ENCODE data around the gene CDH4. TPM values are rescaled to one million over a fixed set of nuclear protein-coding genes. Genes with fewer than 3 reads are reported as not detected.

The CDH4 gene
- total and polyA plus RNA-seq, 2 donors from 2014 or later: 1.1 TPM; not detected in 1

GRCh38 chr20:61628480-61628879, 376.4 kb downstream of the CDH4 start:
- DNase-seq (no peak), FAIRE-seq (no peak)
- no peaks in the 10 kb centered on the region for H3K27me3 ChIP-seq (ENCODE audit: control insufficient read depth, insufficient read depth, low read length)
- no peaks in the 10 kb centered on the region for H3K36me3 ChIP-seq (ENCODE audit: control insufficient read depth in 2 of 3, insufficient read depth in 3 of 3, low read length in 3 of 3)
- H3K27ac ChIP-seq (ENCODE audit: low read depth in 2 of 2, low read length in 2 of 2): no peak overlapping the region
- H3K9me3 ChIP-seq (ENCODE audit: control insufficient read depth in 2 of 3, insufficient read depth in 1 of 3, low read length in 3 of 3): no peaks in the 10 kb centered on the region
- no peak for TF ChIP-seq CTCF (IDR thresholded peaks at IDR 0.05; ENCODE audit: borderline replicate concordance, extremely low read depth, insufficient read depth)
- no peaks in the 10 kb centered on the region for H3K4me1 ChIP-seq (ENCODE audit: control insufficient read depth in 2 of 3, insufficient read depth in 2 of 3, low read depth in 1 of 3, low read length in 3 of 3)
- no peak overlapping the region for H3K4me3 ChIP-seq (ENCODE audit: low read length in 3 of 3)
- H3K9ac ChIP-seq (ENCODE audit: low read length in 3 of 3): no peak overlapping the region
- intact Hi-C loops (cut with DNase I): no loop called here

- no peaks in the 10 kb centered on the region for H3K27me3 ChIP-seq (ENCODE audit: control insufficient read depth, insufficient read depth, low read length)
- H3K36me3 ChIP-seq (ENCODE audit: control insufficient read depth in 2 of 3, insufficient read depth in 3 of 3, low read length in 3 of 3): no peaks in the 10 kb centered on the region
- H3K9ac ChIP-seq (ENCODE audit: low read length in 3 of 3): no peak overlapping the region
- DNase-seq: peak; percentile 40 to 69 (median 62)
- intact Hi-C loops (cut with DNase I): no loop called here
- no peak overlapping the region for H3K4me3 ChIP-seq (ENCODE audit: low read length in 3 of 3)
- H3K27ac ChIP-seq (ENCODE audit: low read depth in 2 of 2, low read length in 2 of 2): no peak overlapping the region
- FAIRE-seq: no peak
- H3K4me1 ChIP-seq (ENCODE audit: control insufficient read depth in 2 of 3, insufficient read depth in 2 of 3, low read depth in 1 of 3, low read length in 3 of 3): no peaks in the 10 kb centered on the region
- H3K9me3 ChIP-seq (ENCODE audit: control insufficient read depth in 2 of 3, insufficient read depth in 1 of 3, low read length in 3 of 3): no peaks in the 10 kb centered on the region
- no peak for TF ChIP-seq CTCF (IDR thresholded peaks at IDR 0.05; ENCODE audit: borderline replicate concordance, extremely low read depth, insufficient read depth)
Observed at GRCh38 chr20:61628901-61629601, 377.0 kb downstream of the CDH4 start.

- Histone ChIP-seq H3K27ac (ENCODE audit: low read depth in 2 of 2, low read length in 2 of 2) (no peak overlapping the region), H3K9me3 (ENCODE audit: control insufficient read depth in 2 of 3, insufficient read depth in 1 of 3, low read length in 3 of 3) (no peaks in the 10 kb centered on the region), H3K9ac (ENCODE audit: low read length in 3 of 3) (no peak overlapping the region), H3K36me3 (ENCODE audit: control insufficient read depth in 2 of 3, insufficient read depth in 3 of 3, low read length in 3 of 3) (no peaks in the 10 kb centered on the region), H3K4me1 (ENCODE audit: control insufficient read depth in 2 of 3, insufficient read depth in 2 of 3, low read depth in 1 of 3, low read length in 3 of 3) (no peaks in the 10 kb centered on the region), H3K4me3 (ENCODE audit: low read length in 3 of 3) (no peak overlapping the region), H3K27me3 (ENCODE audit: control insufficient read depth, insufficient read depth, low read length) (no peaks in the 10 kb centered on the region)
- no peak for TF ChIP-seq CTCF (IDR thresholded peaks at IDR 0.05; ENCODE audit: borderline replicate concordance, extremely low read depth, insufficient read depth)
- DNase-seq: no peak
- FAIRE-seq: no peak
- intact Hi-C loops (cut with DNase I): no loop called here
Observed at GRCh38 chr20:61629602-61630390, 377.7 kb downstream of the CDH4 start.

Measured in kidney (tissue), 14 donors.